Activated CD8-positive, alpha-beta memory T cell treated with anti-CD3 and anti-CD28 coated beads, Interleukin-2, amount 50 U/mL, for 24 hours (primary cell): ENCODE data around the gene RAB3A.

ENCODE experiments used
- DNase-seq: peaks from one replicate; pipeline ENCODE4 v3.0.0-alpha.2; 2020; ENCODE audit errors: extremely low read depth

RAB3A gene

GRCh38 chr19:18150776-18151624 lies 52.8 kb downstream of the RAB3A start:
- no peak for DNase-seq

- DNase-seq, result no peak
Measured at GRCh38 chr19:18149596-18149975, 54.3 kb downstream of the RAB3A start.

- no peak for DNase-seq
Measured at GRCh38 chr19:18147396-18147795, 56.4 kb downstream of the RAB3A start.
